Inferior parietal cortex (tissue), 1 donor: ENCODE results near the gene WDR7.

Experiments used
- DNase-seq: peaks from one replicate; pipeline ENCODE4 v3.0.0-alpha.2; 2016; ENCODE audit errors: extremely low spot score

Gene WDR7

DNA sequence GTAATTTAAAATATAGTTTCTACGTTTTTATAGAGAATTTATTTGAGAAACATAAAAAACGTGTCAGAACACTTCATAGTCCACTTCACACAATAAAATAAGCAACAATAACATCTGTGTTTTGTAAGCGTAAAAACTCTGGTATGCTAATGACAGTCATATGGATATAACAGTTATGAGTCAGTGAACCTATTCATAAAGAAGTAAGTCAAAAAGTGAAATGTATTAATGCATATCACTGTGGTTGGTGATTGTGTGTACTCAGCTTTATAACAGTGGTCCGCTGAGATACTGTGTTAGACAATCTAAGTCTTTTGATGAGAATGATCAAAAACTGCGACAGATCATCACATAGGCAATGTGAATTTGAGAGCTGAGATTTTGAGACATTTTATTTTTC lies 153.2 kb downstream of the WDR7 start:
- no peak for DNase-seq

DNA sequence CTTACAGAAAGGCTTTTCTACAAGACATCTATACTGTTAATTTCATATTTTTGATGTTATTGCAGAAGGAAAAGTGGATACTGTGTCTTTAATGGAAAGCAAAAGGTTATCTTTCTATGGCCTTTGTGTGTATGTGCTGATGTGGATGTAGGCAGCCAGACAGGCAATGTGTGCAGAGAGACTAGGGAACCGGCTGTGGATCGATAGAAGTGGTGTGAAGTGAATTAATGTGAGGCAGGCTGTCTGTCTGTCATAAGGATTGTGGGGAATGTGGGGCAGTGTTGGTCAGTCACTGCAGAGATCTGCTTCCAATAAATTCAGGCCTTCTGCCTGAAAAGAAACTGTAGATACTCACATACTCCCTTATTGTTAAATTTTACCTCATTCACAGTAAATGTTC lies 156.7 kb downstream of the WDR7 start:
- no peak for DNase-seq

DNA sequence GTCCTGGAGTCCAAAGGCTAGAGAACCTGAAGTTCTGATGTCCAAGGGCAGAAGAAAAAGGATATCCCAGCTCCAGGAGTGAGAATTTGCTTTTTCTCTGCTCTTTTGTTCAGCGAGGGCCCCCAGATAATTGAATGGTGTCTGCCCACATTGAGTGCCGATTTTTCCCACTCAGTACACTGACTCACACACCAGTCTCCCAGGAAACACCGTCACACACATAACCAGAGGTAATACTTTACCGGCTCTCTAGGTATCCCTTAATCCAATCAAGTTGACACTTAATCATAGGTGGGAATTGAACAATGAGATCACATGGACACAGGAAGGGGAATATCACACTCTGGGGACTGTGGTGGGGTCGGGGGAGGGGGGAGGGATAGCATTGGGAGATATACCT lies 161.5 kb downstream of the WDR7 start:
- no peak for DNase-seq

DNA sequence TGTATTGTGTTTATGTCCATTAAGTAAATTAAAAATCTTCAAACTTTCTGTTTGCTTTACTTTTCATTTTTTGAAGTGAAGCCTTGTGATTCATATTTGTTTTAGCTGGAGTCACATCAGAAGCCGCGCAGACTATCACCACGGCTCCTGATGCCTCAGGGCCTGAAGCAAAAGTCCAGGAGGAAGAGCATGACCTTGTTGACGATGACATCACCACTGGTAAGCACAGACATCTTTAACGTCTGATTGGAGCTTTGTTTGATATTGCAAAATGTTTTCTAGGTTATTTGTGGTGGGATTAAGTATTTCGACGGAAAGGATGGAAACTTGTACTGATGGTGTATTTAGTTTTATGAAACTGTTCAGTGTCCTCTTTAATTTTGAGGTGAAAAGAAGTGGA lies 164.8 kb downstream of the WDR7 start:
- no peak for DNase-seq

DNA sequence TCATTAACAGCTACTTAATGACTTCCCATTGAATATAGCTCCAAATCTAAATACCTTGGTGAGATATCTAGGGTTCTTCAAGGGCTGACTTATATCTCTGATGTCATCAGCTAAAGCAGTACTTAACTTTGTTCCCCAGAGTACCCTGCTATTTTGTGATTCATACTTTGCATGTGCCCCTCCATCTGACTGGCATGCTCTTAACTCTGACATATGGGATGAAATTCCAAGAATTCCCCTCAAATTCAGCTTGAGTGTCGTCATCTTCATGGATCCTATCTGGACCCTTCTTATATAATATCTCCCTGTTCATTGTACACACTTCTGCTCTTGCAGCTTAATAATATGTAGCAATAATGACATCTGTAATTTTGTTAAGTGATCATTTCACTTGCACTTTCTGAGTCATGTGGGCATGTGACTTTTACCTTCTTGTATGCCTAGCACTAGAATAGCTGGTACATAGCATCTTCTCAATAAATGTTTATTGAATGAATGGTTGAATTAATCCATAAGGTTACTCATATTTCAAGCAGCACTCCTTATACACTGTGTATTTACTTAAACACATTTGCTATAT lies 172.9 kb downstream of the WDR7 start:
- DNase-seq: no peak

DNA sequence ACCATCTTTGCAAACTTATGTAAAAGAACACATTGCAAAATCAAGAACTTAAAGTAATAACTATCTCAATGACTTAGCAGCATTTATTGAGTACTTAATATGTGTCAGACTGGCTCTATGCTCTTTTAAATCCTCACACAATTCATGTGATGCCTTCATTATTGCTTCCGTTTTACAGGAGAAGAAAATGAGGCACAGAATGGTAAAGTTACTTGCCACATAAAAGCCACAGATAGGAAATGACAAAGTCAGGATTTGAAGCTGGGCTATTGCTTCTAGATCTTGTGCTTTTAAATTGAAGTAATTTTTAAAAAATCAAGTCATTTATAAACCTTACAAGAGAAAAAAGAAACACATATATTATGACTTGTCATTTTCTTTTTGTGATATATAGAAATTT lies 174.2 kb downstream of the WDR7 start:
- DNase-seq: no peak

DNA sequence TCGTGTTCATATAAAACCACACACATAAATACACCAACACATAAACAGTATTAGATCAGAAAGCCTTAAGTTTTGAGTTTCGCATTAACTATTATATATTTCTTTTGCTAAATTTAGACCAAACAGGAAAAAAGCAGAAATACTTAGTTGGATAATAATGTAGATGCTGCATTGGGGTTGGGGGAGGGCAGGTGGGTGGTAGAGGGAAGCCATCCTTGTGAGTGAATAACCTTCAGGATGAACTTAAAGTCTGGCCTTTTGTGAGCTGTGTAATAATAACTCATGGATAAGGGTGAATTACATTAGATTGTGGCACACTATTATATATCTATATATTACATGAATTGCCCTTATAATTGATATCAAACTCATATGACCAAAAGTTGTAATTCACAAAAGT lies 174.7 kb downstream of the WDR7 start:
- no peak for DNase-seq

DNA sequence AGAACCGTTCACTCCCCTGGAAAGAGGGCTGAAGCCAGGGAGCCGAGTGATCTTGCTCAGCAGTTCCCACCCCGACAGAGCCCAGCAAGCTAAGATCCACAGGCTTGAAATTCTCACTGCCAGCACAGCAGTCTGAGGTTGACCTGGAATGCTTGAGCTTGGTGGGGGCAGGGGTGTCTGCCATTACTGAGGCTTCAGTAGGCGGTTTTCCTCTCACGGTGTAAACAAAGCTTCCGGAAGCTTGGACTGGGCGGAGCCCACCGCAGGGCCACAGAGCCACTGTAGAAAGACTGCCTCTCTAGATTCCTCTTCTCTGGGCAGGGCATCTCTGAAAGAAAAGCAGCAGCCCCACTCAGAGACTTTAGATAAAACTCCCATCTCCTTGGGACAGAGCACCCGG lies 180.8 kb downstream of the WDR7 start:
- DNase-seq: no peak

DNA sequence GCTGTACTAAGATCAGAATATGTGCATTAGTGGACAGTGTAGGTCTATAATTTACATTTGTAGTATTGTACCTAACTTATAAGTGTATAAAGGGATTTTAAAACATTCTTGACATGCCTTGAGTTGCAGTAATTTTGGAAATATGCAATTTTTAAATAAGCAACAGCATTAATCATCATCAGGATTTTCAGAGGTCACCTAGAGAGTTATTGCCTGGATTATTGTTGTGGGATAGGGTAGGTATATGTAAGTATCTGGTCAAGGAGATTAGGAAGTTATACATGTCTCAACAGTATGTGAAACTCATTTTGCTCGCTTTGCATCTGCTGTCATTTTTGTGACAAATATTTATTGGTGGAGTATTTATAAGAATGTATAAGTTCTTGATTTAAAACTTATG lies 184.2 kb downstream of the WDR7 start:
- DNase-seq: no peak

DNA sequence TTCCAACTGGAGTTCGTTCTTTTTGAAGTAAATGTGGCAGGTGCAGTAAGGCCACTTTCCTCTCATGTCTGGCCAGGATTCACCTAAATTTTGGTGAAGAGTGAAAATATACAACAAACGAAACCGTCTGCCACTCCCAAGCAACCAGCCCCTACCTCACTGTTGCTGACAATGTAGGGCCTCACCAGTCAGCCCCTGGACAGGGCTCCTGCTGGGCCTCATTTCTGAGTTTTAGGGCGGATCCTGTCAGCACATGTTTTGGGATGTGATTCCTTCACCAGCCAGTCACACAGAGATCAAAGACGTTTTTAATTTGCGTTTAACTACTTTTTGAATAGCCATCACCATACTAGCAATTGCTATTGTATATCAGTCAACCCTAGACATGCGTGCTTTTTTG lies 185.0 kb downstream of the WDR7 start:
- no peak for DNase-seq

DNA sequence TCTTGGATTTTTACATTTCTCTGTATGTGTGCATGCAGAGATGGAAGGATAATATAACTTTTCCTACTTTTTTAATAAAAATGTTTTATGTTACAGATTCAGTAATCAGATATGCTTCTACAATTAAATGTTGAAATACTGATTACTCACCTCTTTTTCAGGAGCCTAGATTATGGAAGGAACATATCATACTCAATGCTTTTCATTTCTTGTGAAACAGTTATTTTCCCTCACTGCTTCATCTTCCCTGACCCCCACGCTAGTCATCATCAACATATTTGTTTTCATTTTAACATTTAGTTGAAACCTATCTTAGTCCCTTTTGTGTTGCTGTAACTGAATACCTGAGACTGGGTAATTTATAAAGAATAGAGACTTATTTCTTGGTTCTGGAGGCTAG lies 190.7 kb downstream of the WDR7 start:
- no peak for DNase-seq

DNA sequence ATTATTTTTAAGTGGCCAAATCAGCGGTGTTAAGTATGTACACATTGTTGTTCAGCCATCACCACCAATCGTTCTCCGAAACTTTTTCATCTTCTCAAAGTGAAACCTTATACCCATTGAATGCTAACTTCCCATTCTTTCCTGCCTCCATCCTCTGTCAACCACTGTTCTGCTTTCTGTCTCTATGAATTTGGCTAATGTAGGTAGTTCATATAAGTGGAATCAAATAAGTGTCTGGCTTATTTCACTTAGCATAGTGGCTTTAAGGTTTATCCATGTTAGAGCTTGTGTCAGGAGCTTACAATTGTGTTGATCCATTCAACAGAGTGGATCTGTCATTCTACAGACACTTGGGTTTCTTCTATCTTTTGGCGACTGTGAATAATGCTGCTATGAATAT lies 192.1 kb downstream of the WDR7 start:
- DNase-seq: no peak

DNA sequence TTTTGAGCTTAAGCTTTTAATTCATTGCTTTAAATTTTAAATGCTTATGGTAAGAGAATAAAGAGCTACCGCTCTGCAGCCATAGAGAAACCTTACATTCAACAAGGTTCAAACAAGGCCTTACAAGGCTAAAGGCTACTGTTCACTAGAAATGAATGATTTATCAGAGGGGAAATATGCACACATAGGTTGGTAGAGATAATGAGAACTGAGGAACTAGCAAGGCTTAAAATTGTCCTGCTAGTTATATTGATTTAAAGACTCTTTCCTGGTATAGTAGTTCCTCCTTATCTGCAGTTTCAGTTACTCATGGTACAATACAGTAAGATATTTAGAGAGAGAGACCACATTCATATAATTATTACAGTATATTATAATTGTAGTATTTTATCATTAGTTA lies 193.4 kb downstream of the WDR7 start:
- DNase-seq: no peak

DNA sequence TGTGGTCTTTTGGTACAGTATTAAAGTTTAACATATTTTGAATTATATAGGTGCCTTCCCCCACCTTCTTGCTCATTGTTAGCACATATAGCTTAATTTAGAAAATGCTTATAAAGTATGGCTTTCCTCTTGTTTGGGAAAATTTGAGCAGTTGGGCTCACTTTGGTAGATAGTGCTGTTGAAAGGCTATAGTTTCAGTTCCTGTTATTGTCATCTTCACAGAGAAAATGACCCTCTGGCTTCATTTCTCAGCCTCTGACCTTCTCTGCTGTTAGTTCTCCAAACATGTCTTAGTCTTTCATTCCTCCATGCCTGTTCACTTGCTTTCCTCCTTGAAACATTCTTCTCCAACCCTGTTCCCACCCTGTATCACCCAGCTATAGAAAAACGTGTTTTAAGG lies 200.6 kb downstream of the WDR7 start:
- no peak for DNase-seq

DNA sequence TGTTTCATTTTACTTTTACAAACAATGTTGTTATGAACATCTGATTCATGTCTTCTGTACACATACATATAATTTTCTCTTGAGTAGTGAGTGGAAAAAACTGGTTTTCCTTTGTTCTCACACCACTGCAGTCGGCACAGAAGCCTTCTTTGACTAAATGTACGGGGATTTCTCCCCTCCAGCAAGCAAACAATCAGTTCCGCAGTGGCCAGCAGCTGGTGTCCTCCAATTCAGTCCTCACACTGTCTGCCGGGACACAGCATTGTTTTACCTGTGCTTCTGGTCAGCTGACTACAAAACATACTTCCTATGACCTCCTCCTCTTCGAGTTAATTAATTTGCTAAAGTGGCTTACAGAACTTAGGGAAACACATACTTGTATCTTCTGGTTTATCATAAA lies 202.8 kb downstream of the WDR7 start:
- no peak for DNase-seq

DNA sequence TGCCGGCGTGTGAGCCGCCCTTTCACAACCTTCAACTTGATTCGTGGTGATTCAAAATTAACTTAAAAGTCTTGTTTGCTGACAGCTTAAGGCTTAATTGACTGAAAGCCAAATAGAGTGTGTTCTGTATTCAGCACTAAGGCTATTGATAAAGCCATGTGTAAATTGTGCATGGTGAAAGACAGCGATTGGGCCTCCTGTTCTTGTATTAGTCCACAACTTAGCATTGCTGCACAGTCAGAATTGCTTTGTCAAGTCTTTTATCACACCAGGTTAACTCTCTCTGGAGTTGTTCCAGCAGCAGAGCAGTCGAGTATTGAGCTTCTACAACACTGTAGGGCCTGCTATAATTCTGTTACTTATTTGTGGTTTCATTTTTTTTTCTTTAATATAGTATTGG lies 210.1 kb downstream of the WDR7 start:
- no peak for DNase-seq

DNA sequence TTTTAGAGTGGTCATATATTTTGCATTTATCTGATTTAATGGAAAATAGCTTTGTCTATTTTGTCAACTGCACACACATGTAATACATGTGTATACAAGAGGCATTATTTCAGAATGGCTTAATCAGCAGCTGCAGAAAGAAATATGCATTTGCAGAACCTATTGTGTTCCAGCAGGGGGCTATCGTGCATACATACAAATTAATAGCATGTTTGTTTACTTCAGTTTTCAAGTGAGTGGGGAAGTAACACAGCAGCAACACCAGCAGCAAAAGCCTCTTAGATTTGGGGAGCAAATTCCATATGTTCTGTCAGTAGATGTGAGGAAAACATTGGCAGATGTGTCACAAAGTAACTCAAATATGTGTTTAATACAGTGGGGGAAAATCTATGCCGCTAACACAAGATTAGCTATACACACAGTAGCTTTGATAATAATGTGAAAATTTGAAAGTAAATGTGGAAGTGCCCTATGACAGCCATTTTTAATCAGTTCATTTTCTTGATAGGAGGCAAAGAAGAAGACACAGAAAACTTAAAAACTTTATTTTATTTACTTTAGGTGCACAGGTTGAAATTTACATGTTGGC lies 218.1 kb downstream of the WDR7 start:
- DNase-seq: peak; percentile 76

DNA sequence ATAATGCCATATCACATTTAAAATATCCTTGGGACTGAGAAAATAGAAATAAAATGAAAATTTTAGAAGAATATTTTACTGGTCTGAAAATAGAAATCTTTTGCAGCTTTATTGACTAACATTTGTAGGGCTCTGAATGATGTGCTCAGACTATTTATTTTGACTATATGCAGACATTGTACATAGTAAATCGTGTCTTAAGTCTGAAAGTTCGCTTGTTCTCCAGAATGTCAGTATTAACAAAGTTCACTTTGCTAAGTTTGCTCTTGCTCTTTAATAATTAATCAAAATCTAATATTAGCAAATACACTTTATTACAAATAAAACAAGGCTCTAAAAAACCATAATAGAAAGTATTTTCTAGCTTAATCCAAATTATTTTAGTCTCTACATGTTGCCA lies 219.8 kb downstream of the WDR7 start:
- DNase-seq: no peak

DNA sequence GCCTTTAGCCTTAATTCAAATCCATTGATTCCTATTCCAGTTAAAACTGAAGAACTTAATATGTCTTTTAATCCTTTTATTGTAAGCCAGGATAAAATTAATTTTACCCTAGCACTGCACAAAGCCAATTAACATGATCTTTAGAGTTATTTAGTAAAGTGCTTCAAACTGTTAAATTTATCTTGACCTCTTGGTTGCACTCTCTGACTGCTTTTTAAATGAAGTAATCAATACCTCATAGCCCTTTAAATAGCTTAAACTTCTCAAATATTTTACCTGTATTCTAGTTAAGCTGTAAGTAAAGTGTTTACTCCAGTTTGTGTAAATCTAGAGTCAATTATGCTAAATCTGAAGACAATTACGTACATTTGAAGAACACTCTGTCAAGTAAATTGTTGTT lies 221.0 kb downstream of the WDR7 start:
- no peak for DNase-seq

DNA sequence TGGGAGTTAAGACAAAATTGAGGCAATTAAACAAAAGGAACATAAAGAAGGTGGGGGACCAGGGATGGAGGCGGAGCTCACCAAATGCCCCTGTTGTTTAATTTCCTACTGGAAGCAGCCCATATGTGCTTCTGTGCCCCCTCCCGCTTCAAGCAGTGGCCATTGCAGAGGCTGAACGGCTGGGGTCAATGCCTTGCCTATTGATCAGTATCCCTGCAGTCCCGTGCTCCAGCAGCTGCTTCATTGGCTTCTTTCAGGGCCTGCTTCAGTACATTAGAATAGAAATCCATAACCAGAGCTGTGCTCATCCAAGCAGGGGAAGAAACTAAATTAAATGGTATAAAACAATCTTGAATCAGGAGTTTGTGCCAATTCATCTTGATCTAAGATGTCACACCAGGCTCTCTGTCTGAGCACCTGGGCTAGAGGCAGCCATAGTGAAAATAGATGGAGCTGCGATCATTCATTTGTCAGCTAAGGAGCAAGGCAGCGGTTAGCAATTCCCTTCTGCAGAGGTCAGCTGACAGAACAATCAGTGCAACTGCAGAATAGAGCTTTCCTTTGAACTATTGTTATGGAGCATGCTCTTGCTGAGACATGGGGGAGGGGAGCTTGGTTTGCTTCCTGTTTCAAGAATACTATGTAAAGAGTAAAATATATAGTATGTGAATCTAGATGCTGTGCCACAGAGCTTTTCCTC lies 222.4 kb downstream of the WDR7 start:
- DNase-seq: peak; percentile 80

DNA sequence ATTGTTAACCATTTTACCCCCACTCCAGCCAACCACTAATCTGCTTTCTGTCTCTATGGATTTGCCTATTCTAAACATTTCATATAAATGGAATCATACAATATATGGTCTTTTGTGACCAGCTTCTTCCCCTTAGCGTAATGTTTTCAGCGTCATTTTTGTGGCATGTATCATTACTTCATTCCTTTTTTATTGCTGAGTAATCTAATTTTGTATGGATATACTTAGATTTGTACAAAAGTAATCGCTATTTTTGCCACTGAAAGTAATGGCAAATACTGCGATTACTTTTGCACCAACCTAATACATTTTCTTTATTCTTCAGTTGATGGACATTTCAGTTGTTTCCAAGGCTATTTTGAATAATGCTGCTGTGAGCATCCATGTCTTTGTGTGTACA lies 227.6 kb downstream of the WDR7 start:
- no peak for DNase-seq

DNA sequence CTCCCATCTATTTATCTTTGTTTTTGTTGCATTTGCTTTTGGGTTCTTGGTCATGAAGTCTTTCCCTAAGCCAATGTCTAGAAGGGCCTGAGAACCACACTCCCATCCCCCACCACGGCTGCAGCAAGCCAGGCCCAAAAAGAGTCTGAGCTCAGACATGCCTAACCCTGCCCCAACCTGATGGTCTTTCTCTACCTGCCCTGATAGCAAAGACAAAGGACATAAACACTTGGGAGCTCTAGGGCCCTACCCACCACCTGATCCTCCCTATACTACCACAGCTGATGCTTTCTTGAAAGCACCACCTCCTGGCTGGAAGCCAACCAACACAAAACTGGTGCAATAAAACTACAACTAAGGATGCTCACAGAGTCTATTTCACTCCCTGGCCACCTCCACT lies 233.4 kb downstream of the WDR7 start:
- DNase-seq: no peak

DNA sequence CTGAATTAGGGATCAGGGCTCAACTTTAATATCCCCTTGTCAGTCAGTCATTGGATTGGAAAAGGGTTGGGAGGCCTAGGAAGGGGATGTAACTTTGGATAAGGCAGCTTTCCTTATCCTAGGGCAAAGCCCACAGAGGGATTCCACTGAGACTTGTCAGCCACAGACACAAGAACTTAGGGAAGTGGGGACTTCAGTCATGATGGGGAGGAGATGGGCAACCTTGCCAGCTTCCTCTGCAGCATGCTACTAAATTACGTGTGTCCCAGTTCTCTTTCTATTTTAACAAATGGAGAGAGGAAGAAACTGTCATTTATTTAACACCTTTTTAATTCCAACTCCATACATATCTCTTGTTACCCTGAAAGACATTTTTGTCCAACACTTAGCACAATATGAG lies 237.8 kb downstream of the WDR7 start:
- DNase-seq: no peak

DNA sequence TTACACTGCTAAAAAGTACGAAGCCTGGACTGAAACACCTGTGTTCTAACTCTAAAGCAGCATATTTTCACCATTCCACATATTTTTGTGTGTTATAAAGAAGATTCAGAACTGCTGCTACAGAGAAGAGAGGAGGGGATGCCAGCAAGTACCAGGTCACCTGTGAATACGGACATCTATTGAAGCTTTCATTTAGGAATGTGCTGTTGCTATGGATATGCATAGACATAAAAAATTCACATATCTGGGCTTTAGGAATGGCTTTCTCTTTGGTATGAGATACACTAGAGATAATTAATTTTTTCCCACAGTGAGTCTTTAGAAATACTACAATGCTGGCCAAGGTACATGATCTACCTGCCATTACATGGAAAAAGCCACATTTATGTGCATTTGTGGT lies 238.5 kb downstream of the WDR7 start:
- DNase-seq: no peak
